AG04450 (cell line): ENCODE results near the gene WHRN. TPM values are rescaled to one million over a fixed set of nuclear protein-coding genes. Genes with fewer than 3 reads are reported as not detected.
A peak's percentile ranks its signal among the peaks of the same experiment; 100 is the strongest.

Experiments
- CTCF ChIA-PET: fragments of 300-600, 350-600 bp; formaldehyde crosslinking; extraction: SDS; loops from one replicate; lab custom pipeline; 2022; ENCODE audit warnings: antibody characterized with exemption, inconsistent platforms; lab: Charles Lee
- POLR2A ChIA-PET: fragments of 350-600 bp; formaldehyde crosslinking; extraction: SDS; loops from one replicate; lab custom pipeline; 2021; ENCODE audit warnings: antibody characterized with exemption, inconsistent platforms; lab: Yijun Ruan, JAX
- DNase-seq: peaks from one replicate; pipeline ENCODE4 v3.0.0-alpha.2; 2011; ENCODE audit warnings: low read depth, low spot score
- H3K27ac ChIP-seq: one replicate; pipeline ENCODE4 v1.5.1; 2012; ENCODE audit warnings: low read depth, low read length, control low read depth
- H3K27me3 ChIP-seq: one replicate; pipeline ENCODE4 v1.6.0; 2012; ENCODE audit warnings: low read length; ENCODE audit not compliant: control insufficient read depth, insufficient read depth
- H3K4me3 ChIP-seq: 2 replicates; pipeline ENCODE4 v1.5.1; 2011; ENCODE audit warnings: mild to moderate bottlenecking, low read depth, low read length, control low read depth
- H3K9me3 ChIP-seq: 2 replicates; pipeline ENCODE4 v1.5.1; 2012; ENCODE audit warnings: low read length; ENCODE audit not compliant: control insufficient read depth, insufficient read depth
- polyA plus RNA-seq: library from polyadenylated mRNA; depleted of rRNA; stranded (reverse); fragments of >200 nt; gene quantifications from 2 replicates; pipeline ENCODE4 v1.2.3, GENCODE V29; 2011
- TF ChIP-seq, protein P1 (sequence below): IDR thresholded peaks from 2 replicates; pipeline ENCODE4 v1.5.1; 2011; ENCODE audit warnings: low read depth, low read length, control low read depth, inconsistent platforms

Gene WHRN
- polyA plus RNA-seq, 1 experiment = 1.1 TPM

- Histone ChIP-seq H3K27ac (peak overlapping the region; percentile 39), H3K9me3 (no peaks in the 10 kb centered on the region; the same call in 1 of the 2 replicates), H3K27me3 (no peaks in the 10 kb centered on the region), H3K4me3 (no peak overlapping the region)
- DNase-seq = no peak
- ChIA-PET CTCF (interaction anchor here (1.0 kb wide), 1 partner anchor 19 kb away, joined by 3 read pairs; no protein-coding TSS in a partner anchor), POLR2A (no interaction called here)
- TF ChIP-seq, protein P1, sequence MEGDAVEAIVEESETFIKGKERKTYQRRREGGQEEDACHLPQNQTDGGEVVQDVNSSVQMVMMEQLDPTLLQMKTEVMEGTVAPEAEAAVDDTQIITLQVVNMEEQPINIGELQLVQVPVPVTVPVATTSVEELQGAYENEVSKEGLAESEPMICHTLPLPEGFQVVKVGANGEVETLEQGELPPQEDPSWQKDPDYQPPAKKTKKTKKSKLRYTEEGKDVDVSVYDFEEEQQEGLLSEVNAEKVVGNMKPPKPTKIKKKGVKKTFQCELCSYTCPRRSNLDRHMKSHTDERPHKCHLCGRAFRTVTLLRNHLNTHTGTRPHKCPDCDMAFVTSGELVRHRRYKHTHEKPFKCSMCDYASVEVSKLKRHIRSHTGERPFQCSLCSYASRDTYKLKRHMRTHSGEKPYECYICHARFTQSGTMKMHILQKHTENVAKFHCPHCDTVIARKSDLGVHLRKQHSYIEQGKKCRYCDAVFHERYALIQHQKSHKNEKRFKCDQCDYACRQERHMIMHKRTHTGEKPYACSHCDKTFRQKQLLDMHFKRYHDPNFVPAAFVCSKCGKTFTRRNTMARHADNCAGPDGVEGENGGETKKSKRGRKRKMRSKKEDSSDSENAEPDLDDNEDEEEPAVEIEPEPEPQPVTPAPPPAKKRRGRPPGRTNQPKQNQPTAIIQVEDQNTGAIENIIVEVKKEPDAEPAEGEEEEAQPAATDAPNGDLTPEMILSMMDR = no peak
These were observed 121.6 kb downstream of the WHRN start for GRCh38 chr9:114383521-114384231.

- H3K9me3 ChIP-seq = no peaks in the 10 kb centered on the region; the same call in 1 of the 2 replicates
- no peaks in the 10 kb centered on the region for H3K27me3 ChIP-seq
- TF ChIP-seq, protein P1 = peak; percentile 24
- POLR2A ChIA-PET = no interaction called here
- peak overlapping the region; percentile 39 for H3K27ac ChIP-seq
- CTCF ChIA-PET = interaction anchor here (1.0 kb wide), 1 partner anchor 19 kb away, joined by 3 read pairs; no protein-coding TSS in a partner anchor
- no peak overlapping the region for H3K4me3 ChIP-seq
- DNase-seq = no peak
These were observed 122.4 kb downstream of the WHRN start for GRCh38 chr9:114382699-114383520.

DNA sequence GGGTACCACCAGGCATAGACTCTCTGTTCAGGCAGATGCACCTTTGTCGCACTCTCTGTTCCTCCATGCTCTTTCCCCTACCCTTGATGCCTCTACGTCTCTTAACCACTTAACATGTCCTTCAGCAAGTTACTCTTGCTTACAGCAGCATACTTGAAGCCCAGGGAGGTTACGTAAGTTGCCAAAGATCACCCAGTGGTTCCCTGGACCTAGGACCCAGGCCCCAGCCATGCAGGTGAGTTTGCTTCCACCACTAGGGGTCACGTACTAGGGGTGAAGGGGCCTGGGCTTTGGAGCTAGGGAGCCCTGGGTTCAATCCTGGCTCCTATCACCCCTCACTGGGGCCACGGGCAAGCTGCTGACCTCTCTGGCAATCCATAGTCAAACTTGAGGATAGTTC lies 126.4 kb downstream of the WHRN start:
- H3K9me3 ChIP-seq = no peaks in the 10 kb centered on the region; the same call in 1 of the 2 replicates
- DNase-seq = no peak
- no peak overlapping the region for H3K27ac ChIP-seq
- TF ChIP-seq, protein P1 = no peak
- H3K4me3 ChIP-seq = no peak overlapping the region
- POLR2A ChIA-PET = interaction anchor here (0.6 kb wide), 1 partner anchor 296 kb away, joined by 5 read pairs; no protein-coding TSS in a partner anchor
- CTCF ChIA-PET = no interaction called here
- no peaks in the 10 kb centered on the region for H3K27me3 ChIP-seq

DNA sequence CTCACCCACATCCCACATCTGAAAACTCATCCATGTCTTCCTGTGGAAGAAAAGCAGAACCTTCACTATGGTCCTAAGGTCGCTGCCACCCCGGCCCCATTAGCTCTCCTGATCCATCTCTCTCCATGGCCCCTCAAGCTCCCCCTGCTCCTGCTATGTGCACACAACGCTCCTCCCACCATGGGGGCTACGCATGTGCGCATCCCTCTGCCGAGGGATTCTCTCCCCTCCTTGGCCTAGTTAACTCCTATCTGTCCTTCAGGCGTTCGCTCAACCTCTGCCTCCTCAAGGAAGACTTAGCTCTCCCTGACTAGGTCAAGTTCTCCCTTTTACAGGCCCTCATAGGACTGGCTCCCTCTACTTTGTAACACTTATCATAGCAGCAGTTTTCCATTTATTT lies 127.3 kb downstream of the WHRN start:
- ChIA-PET POLR2A (no interaction called here), CTCF (no interaction called here)
- TF ChIP-seq, protein P1 = no peak
- no peak overlapping the region for H3K27ac ChIP-seq
- H3K27me3 ChIP-seq = no peaks in the 10 kb centered on the region
- no peaks in the 10 kb centered on the region; the same call in 1 of the 2 replicates for H3K9me3 ChIP-seq
- DNase-seq = no peak
- no peak overlapping the region for H3K4me3 ChIP-seq
